SK-N-SH treated with all-trans-retinoic acid at 6 μM for 48 hours (cell line): ENCODE data around the gene SLC12A5.

ENCODE experiments used
- RARB ChIP-seq: fragments of 250-450 bp; sonication (Bioruptor Pico); IDR thresholded peaks from 2 replicates; pipeline ENCODE4 v1.8.0; 2021; ENCODE audit warnings: mild to moderate bottlenecking, moderate library complexity
- ZFP3 ChIP-seq: fragments of 250-450 bp; sonication (Bioruptor Pico); IDR thresholded peaks from 2 replicates; pipeline ENCODE4 v1.5.0; 2020; ENCODE audit warnings: mild to moderate bottlenecking, moderate library complexity
- ZNF70 ChIP-seq: fragments of 450-650 bp; formaldehyde crosslinking; IDR thresholded peaks from 2 replicates; pipeline ENCODE4 v1.5.0; 2020; ENCODE audit warnings: mild to moderate bottlenecking, moderate library complexity
- ZNF8 ChIP-seq: fragments of 450-650 bp; formaldehyde crosslinking; IDR thresholded peaks from 2 replicates; pipeline ENCODE4 v1.5.0; 2020; ENCODE audit warnings: mild to moderate bottlenecking, moderate library complexity

DNA sequence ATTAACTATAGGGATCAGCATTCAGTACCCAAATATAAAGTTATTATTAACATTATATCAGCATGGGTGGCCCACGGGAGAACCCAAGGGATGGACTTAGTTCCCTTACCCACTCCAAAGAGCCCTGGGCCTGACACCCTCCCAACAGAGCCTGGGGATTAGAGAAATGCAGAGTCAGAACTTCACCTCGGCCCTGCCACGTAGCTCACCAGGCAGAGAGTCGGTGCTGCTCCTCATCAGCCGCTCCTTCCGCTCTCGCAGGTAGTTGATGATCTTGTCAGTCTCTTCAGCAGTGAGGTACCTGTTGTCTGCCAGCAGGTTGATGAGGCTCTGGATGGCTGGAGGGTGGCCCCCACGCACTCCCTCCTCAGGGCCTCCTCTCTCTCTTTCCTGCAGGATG, 34.1 kb downstream of the SLC12A5 start:
- TF ChIP-seq ZNF70 (CRISPR knock-in tag): no peak
- TF ChIP-seq ZNF8 (CRISPR knock-in tag): no peak
- no peak for TF ChIP-seq ZFP3 (CRISPR knock-in tag)
- no peak for TF ChIP-seq RARB
